HepG2 (cell line): ENCODE results near the gene USP20. TPM values are rescaled to one million over a fixed set of nuclear protein-coding genes. Genes with fewer than 3 reads are reported as not detected.

ENCODE experiments used
- ATAC-seq: fragments of 200-7000 bp; cut with Tn5 transposase; 3 replicates; pipeline ENCODE4 v1.9.1; 2020; ENCODE audit warnings: mild to moderate bottlenecking, moderate library complexity
- BruUV-seq: library from RNA; stranded (reverse); fragments of 400-500 nt; replicated peaks from 2 replicates; lab custom pipeline; 2021; lab: Mats Ljungman, UMichigan
- CTCF ChIA-PET: fragments of 300-600 bp; formaldehyde crosslinking; extraction: SDS; loops from one replicate; lab custom pipeline; 2021; ENCODE audit warnings: low total read pairs, inconsistent platforms, low intra/inter-chr PET ratio; lab: Yijun Ruan, JAX
- POLR2A ChIA-PET: fragments of 350-600 bp; sonication (Branson Sonifier 250); formaldehyde crosslinking; loops from one replicate; lab custom pipeline; 2020; ENCODE audit warnings: antibody characterized with exemption, inconsistent platforms; lab: Yijun Ruan, JAX
- DNase-seq: peaks from one replicate; pipeline ENCODE4 v3.0.0-alpha.2; 2015; ENCODE audit warnings: low spot score
- FAIRE-seq: peaks from 3 replicates; lab custom pipeline; 2011; peaks lifted over from hg19 to GRCh38; lab: Jason Lieb, UNC
- H2AFZ ChIP-seq: one replicate; pipeline ENCODE4 v1.6.1; 2011; ENCODE audit warnings: low read length, inconsistent platforms
- H3K27ac ChIP-seq: fragments of 300-600 bp; 3 replicates; pipeline ENCODE4 v1.8.0; 2011; ENCODE audit warnings: mixed run types, mild to moderate bottlenecking, mixed read lengths, low read length, inconsistent platforms; ENCODE audit not compliant: insufficient read depth; ENCODE audit errors: extremely low read length
- H3K27me3 ChIP-seq, 2 experiments: fragments of 200-600 bp in 1 of 2; 2 replicates in 1 of 2; 3 replicates in 1 of 2; pipeline versions ENCODE4 v1.6.0 to v1.8.0; 2011; ENCODE audit warnings: low read length in 2 of 2, mild to moderate bottlenecking in 2 of 2, moderate library complexity in 2 of 2, inconsistent platforms in 1 of 2; ENCODE audit not compliant: insufficient read depth in 2 of 2, control insufficient read depth in 1 of 2
- H3K36me3 ChIP-seq, 2 experiments: fragments of 200-600 bp in 1 of 2; replicated peaks in 1 of 2; 2 replicates in 1 of 2; 3 replicates in 1 of 2; pipeline versions ENCODE4 v1.5.1 to v1.8.0; 2011; ENCODE audit warnings: low read length in 2 of 2, inconsistent platforms in 1 of 2; ENCODE audit not compliant: insufficient read depth in 2 of 2, control insufficient read depth in 1 of 2
- H3K4me1 ChIP-seq: 2 replicates; pipeline ENCODE4 v1.5.1; 2012; ENCODE audit warnings: low read length, inconsistent platforms; ENCODE audit not compliant: insufficient read depth
- H3K4me2 ChIP-seq: 2 replicates; pipeline ENCODE4 v1.6.0; 2011; ENCODE audit warnings: low read depth, low read length, inconsistent platforms
- H3K4me3 ChIP-seq, 3 experiments: fragments of 200-600 bp in 1 of 3; sonication (generic), shearing (Covaris generic) in 1 of 3; replicated peaks in 1 of 3; 2 replicates each; pipeline ENCODE4 v1.5.1; 2011 to 2016; ENCODE audit warnings: low read length in 3 of 3, inconsistent platforms in 2 of 3, low read depth in 2 of 3, mild to moderate bottlenecking in 2 of 3, control low read depth in 1 of 3, mixed read lengths in 1 of 3; ENCODE audit not compliant: insufficient read depth in 1 of 3
- H3K79me2 ChIP-seq: one replicate; pipeline ENCODE4 v1.6.1; 2011; ENCODE audit warnings: low read length, inconsistent platforms; ENCODE audit not compliant: insufficient read depth
- H3K9ac ChIP-seq: 2 replicates; pipeline ENCODE4 v1.6.0; 2011; ENCODE audit warnings: mild to moderate bottlenecking, low read depth, low read length, inconsistent platforms; ENCODE audit not compliant: insufficient read depth
- H3K9me3 ChIP-seq: 2 replicates; pipeline ENCODE4 v1.5.1; 2012; ENCODE audit warnings: mild to moderate bottlenecking, low read length
- H4K20me1 ChIP-seq: 2 replicates; pipeline ENCODE4 v1.6.0; 2011; ENCODE audit warnings: inconsistent platforms, mild to moderate bottlenecking, low read length, moderate library complexity; ENCODE audit not compliant: insufficient read depth
- CENPBD1 ChIP-seq: sonication (generic); formaldehyde crosslinking; IDR thresholded peaks from 2 replicates; pipeline ENCODE4 v1.8.0; 2022; ENCODE audit warnings: missing genetic modification reagents, low read depth, mild to moderate bottlenecking, borderline replicate concordance
- ESRRA ChIP-seq: sonication (generic); formaldehyde crosslinking; IDR thresholded peaks from 2 replicates; pipeline ENCODE4 v1.5.1; 2020; ENCODE audit warnings: mild to moderate bottlenecking, low read depth, missing genetic modification reagents
- GLI4 ChIP-seq: sonication (generic); formaldehyde crosslinking; IDR thresholded peaks from 2 replicates; pipeline ENCODE4 v1.5.1; 2020; ENCODE audit warnings: missing genetic modification reagents, mild to moderate bottlenecking, moderate library complexity, borderline replicate concordance
- KDM5A ChIP-seq: fragments of 200-600 bp; sonication (generic); IDR thresholded peaks from 2 replicates; pipeline ENCODE4 v1.7.0; 2018; ENCODE audit warnings: antibody characterized with exemption, mild to moderate bottlenecking, low read length, borderline replicate concordance
- MTERF4 ChIP-seq: sonication (generic); formaldehyde crosslinking; IDR thresholded peaks from 2 replicates; pipeline ENCODE4 v1.8.0; 2023; ENCODE audit warnings: mild to moderate bottlenecking, missing genetic modification reagents
- PATZ1 ChIP-seq: sonication (generic); formaldehyde crosslinking; IDR thresholded peaks from 2 replicates; pipeline ENCODE4 v1.4.0; 2020; ENCODE audit warnings: missing genetic modification reagents
- TBX3 ChIP-seq: fragments of 450-650 bp; IDR thresholded peaks from 2 replicates; pipeline ENCODE4 v1.6.1; 2017; ENCODE audit warnings: antibody characterized with exemption, mild to moderate bottlenecking, inconsistent platforms, borderline replicate concordance
- THAP8 ChIP-seq: sonication (generic); formaldehyde crosslinking; IDR thresholded peaks from 2 replicates; pipeline ENCODE4 v1.5.1; 2020; ENCODE audit warnings: missing genetic modification reagents, mild to moderate bottlenecking, borderline replicate concordance
- ZBTB26 ChIP-seq: IDR thresholded peaks from 2 replicates; pipeline ENCODE4 v1.6.1; 2016; ENCODE audit warnings: missing compliant biosample characterization, missing genetic modification reagents, borderline replicate concordance
- ZFP41 ChIP-seq: sonication (generic); formaldehyde crosslinking; IDR thresholded peaks from 2 replicates; pipeline ENCODE4 v1.4.0; 2020; ENCODE audit warnings: mild to moderate bottlenecking, missing genetic modification reagents, borderline replicate concordance
- ZMAT5 ChIP-seq: sonication (generic); formaldehyde crosslinking; IDR thresholded peaks from 2 replicates; pipeline ENCODE4 v1.5.0; 2020; ENCODE audit warnings: mild to moderate bottlenecking, low read depth, missing genetic modification reagents, borderline replicate concordance
- ZMYM2 ChIP-seq: sonication (generic); formaldehyde crosslinking; IDR thresholded peaks from 2 replicates; pipeline ENCODE4 v1.8.0; 2022; ENCODE audit warnings: mild to moderate bottlenecking, missing genetic modification reagents
- ZNF276 ChIP-seq: sonication (generic); formaldehyde crosslinking; IDR thresholded peaks from 2 replicates; pipeline ENCODE4 v1.4.0; 2020; ENCODE audit warnings: mild to moderate bottlenecking, low read depth, missing genetic modification reagents
- ZNF383 ChIP-seq: sonication (generic); formaldehyde crosslinking; IDR thresholded peaks from 2 replicates; pipeline ENCODE4 v1.4.0; 2020; ENCODE audit warnings: missing genetic modification reagents, mild to moderate bottlenecking, borderline replicate concordance
- ZNF446 ChIP-seq: sonication (generic); formaldehyde crosslinking; IDR thresholded peaks from 2 replicates; pipeline ENCODE4 v1.5.0; 2020; ENCODE audit warnings: mild to moderate bottlenecking, missing genetic modification reagents
- ZNF724P ChIP-seq: sonication (generic); formaldehyde crosslinking; IDR thresholded peaks from 2 replicates; pipeline ENCODE4 v1.8.0; 2022; ENCODE audit warnings: missing genetic modification reagents, borderline replicate concordance
- ZNF776 ChIP-seq: sonication (generic); formaldehyde crosslinking; IDR thresholded peaks from 2 replicates; pipeline ENCODE4 v1.4.0; 2020; ENCODE audit warnings: mild to moderate bottlenecking, missing genetic modification reagents
- WGBS: methylation state at CpG from one replicate; pipeline ENCODE4 v1.1.6; 2017; ENCODE audit warnings: low lambda C conversion rate; 5-methylcytosine and 5-hydroxymethylcytosine counted together
- in situ Hi-C: cut with HindIII; loops from 2 replicates; pipeline ENCODE4 v1.10.0; 2017; ENCODE audit warnings: low pct_unique_long_range_greater_than_20kb; ENCODE audit not compliant: extremely low pct_ligation_motif_present
- intact Hi-C: fragments of 100-400 bp; cut with micrococcal nuclease; formaldehyde crosslinking; loops from one replicate; pipeline ENCODE4 v1.10.0; 2022; ENCODE audit not compliant: unreplicated experiment
- polyA plus RNA-seq, 8 experiments: library from polyadenylated mRNA; depleted of rRNA in 3 of 8; stranded (reverse) in 7 of 8; unstranded in 1 of 8; fragments of >200 nt; fragmentation: Illumina TruSeq in 4 of 8; extraction: Trizol in 4 of 8; gene quantifications; 2 replicates each; pipeline versions ENCODE4 v1.2.1 to v1.2.3, GENCODE V29; 2011 to 2016; ENCODE audit warnings: low read depth in 4 of 8, missing spikeins in 1 of 8, mixed read lengths in 1 of 8; ENCODE audit not compliant: insufficient read depth in 1 of 8
- total RNA-seq, 5 experiments: library from RNA; depleted of rRNA; stranded (reverse); fragments of >200 nt; fragmentation: Illumina TruSeq; extraction: Trizol; gene quantifications; 2 replicates each; pipeline ENCODE4 v1.2.3, GENCODE V29; 2016; ENCODE audit warnings: low read depth in 1 of 5

USP20 gene
- total and polyA plus RNA-seq, 2 of the 13 experiments (the other 11 are each of a cell fraction or from before 2014, with no cell fraction given): 4.4 to 5.9 TPM

- H3K27me3 ChIP-seq: no peaks in the 10 kb centered on the region
- POLR2A ChIA-PET: no interaction called here
- intact Hi-C loops: no loop called here
- H3K4me3 ChIP-seq: no peak overlapping the region
- no peak overlapping the region for H3K27ac ChIP-seq
- in situ Hi-C loops: no loop called here
- TF ChIP-seq ZFP41 (CRISPR knock-in tag) (no peak), ZNF724P (CRISPR knock-in tag) (no peak), TBX3 (no peak), ZMAT5 (no peak), THAP8 (CRISPR knock-in tag) (no peak), ZNF383 (CRISPR knock-in tag) (no peak), PATZ1 (no peak), MTERF4 (CRISPR knock-in tag) (no peak), KDM5A (no peak), ZBTB26 (CRISPR knock-in tag) (no peak), ZNF276 (no peak), ZNF776 (no peak), ESRRA (CRISPR knock-in tag) (no peak), ZMYM2 (CRISPR knock-in tag) (no peak), CENPBD1 (no peak), ZNF446 (CRISPR knock-in tag) (no peak), GLI4 (CRISPR knock-in tag) (no peak)
- H2AFZ ChIP-seq: no peak overlapping the region
- no peaks in the 10 kb centered on the region for H4K20me1 ChIP-seq
- no TSS peak for BruUV-seq
- no peaks in the 10 kb centered on the region for H3K4me1 ChIP-seq
- H3K36me3 ChIP-seq: peaks cover 3 to 16% of the 10 kb centered on the region in 2 experiments; a peak in 3 of 5 replicates
- no peak overlapping the region for H3K9ac ChIP-seq
- no peak for DNase-seq
- H3K4me2 ChIP-seq: no peak overlapping the region
- no peaks in the 10 kb centered on the region for H3K9me3 ChIP-seq
- ATAC-seq: no peak
- no peak for FAIRE-seq
- CTCF ChIA-PET: no interaction called here
- WGBS: 82% methylated on average over 5 of the region's 5 CpGs
- H3K79me2 ChIP-seq: no peaks in the 10 kb centered on the region
Measured at GRCh38 chr9:129851821-129852220, 16.6 kb downstream of the USP20 start.
